ENCODE results near the gene QARS1.

Gene QARS1

GRCh38 chr3:49111347-49111746 is 6.8 kb upstream of the QARS1 start:
- Histone ChIP-seq H4K20me1 (ENCODE audit: low read depth, low read length) (no peaks in the 10 kb centered on the region), H3K36me3 (ENCODE audit: low read length) (no peaks in the 10 kb centered on the region), H3K9me2 (replicated peaks; ENCODE audit: insufficient read depth, low read length) (no peaks in the 10 kb centered on the region), H3K27ac (ENCODE audit: low read depth, low read length) (no peak overlapping the region), H3K9ac (ENCODE audit: low read length) (no peak overlapping the region), H3K79me2 (ENCODE audit: insufficient read depth, low read length) (no peaks in the 10 kb centered on the region), H3K4me3 (ENCODE audit: insufficient read depth, low read length, poor library complexity, severe bottlenecking) (no peak overlapping the region), H3F3A (ENCODE audit: insufficient read depth) (no peaks in the 10 kb centered on the region), H3K4me2 (ENCODE audit: low read depth, low read length, poor library complexity, severe bottlenecking) (no peak overlapping the region), H3K9me3 (ENCODE audit: insufficient read depth, low read length) (no peaks in the 10 kb centered on the region), H2AFZ (ENCODE audit: low read depth, low read length, severe bottlenecking) (no peak overlapping the region), H3K27me3 (ENCODE audit: low read length) (no peaks in the 10 kb centered on the region)
- TF ChIP-seq EZH2phosphoT487 (conservative IDR thresholded peaks at IDR 0.05; ENCODE audit: low read length) (no peak), CTCF (IDR thresholded peaks at IDR 0.05; ENCODE audit: insufficient read depth, low read length, poor library complexity, severe bottlenecking) (no peak)

GRCh38 chr3:49110780-49111179 is 6.2 kb upstream of the QARS1 start:
- no peak overlapping the region for H3K9ac ChIP-seq (ENCODE audit: low read length)
- H3K4me3 ChIP-seq (ENCODE audit: insufficient read depth, low read length, poor library complexity, severe bottlenecking), result no peak overlapping the region
- no peaks in the 10 kb centered on the region for H4K20me1 ChIP-seq (ENCODE audit: low read depth, low read length)
- H3K27ac ChIP-seq (ENCODE audit: low read depth, low read length), result no peak overlapping the region
- H3F3A ChIP-seq (ENCODE audit: insufficient read depth), result no peaks in the 10 kb centered on the region
- H3K9me2 ChIP-seq (replicated peaks; ENCODE audit: insufficient read depth, low read length), result no peaks in the 10 kb centered on the region
- no peak for TF ChIP-seq EZH2phosphoT487 (conservative IDR thresholded peaks at IDR 0.05; ENCODE audit: low read length)
- no peak for TF ChIP-seq CTCF (IDR thresholded peaks at IDR 0.05; ENCODE audit: insufficient read depth, low read length, poor library complexity, severe bottlenecking)
- no peaks in the 10 kb centered on the region for H3K9me3 ChIP-seq (ENCODE audit: insufficient read depth, low read length)
- H3K36me3 ChIP-seq (ENCODE audit: low read length), result no peaks in the 10 kb centered on the region
- H3K79me2 ChIP-seq (ENCODE audit: insufficient read depth, low read length), result no peaks in the 10 kb centered on the region
- no peak overlapping the region for H3K4me2 ChIP-seq (ENCODE audit: low read depth, low read length, poor library complexity, severe bottlenecking)
- H3K27me3 ChIP-seq (ENCODE audit: low read length), result no peaks in the 10 kb centered on the region
- no peak overlapping the region for H2AFZ ChIP-seq (ENCODE audit: low read depth, low read length, severe bottlenecking)

- H3K4me2 ChIP-seq (ENCODE audit: low read depth, low read length, poor library complexity, severe bottlenecking), result no peak overlapping the region
- H2AFZ ChIP-seq (ENCODE audit: low read depth, low read length, severe bottlenecking), result no peak overlapping the region
- no peaks in the 10 kb centered on the region for H3K36me3 ChIP-seq (ENCODE audit: low read length)
- H3K4me3 ChIP-seq (ENCODE audit: insufficient read depth, low read length, poor library complexity, severe bottlenecking), result no peak overlapping the region
- H4K20me1 ChIP-seq (ENCODE audit: low read depth, low read length), result no peaks in the 10 kb centered on the region
- no peak overlapping the region for H3K9ac ChIP-seq (ENCODE audit: low read length)
- no peaks in the 10 kb centered on the region for H3F3A ChIP-seq (ENCODE audit: insufficient read depth)
- peaks cover 11% of the 10 kb centered on the region for H3K79me2 ChIP-seq (ENCODE audit: insufficient read depth, low read length)
- no peaks in the 10 kb centered on the region for H3K9me2 ChIP-seq (replicated peaks; ENCODE audit: insufficient read depth, low read length)
- TF ChIP-seq EZH2phosphoT487 (conservative IDR thresholded peaks at IDR 0.05; ENCODE audit: low read length), result no peak
- no peak for TF ChIP-seq CTCF (IDR thresholded peaks at IDR 0.05; ENCODE audit: insufficient read depth, low read length, poor library complexity, severe bottlenecking)
- no peaks in the 10 kb centered on the region for H3K9me3 ChIP-seq (ENCODE audit: insufficient read depth, low read length)
- no peak overlapping the region for H3K27ac ChIP-seq (ENCODE audit: low read depth, low read length)
- no peaks in the 10 kb centered on the region for H3K27me3 ChIP-seq (ENCODE audit: low read length)
Measured at GRCh38 chr3:49108346-49108745, 3.8 kb upstream of the QARS1 start.

Measured in SU-DHL-6 (cell line).